GM21367 (cell line): Measurements from ENCODE around the gene GPR34.

ENCODE experiments used
- ATAC-seq: cut with Tn5 transposase; IDR thresholded peaks from one replicate; pipeline ENCODE4 v1.9.1; 2021; ENCODE audit not compliant: unreplicated experiment

Gene GPR34

DNA sequence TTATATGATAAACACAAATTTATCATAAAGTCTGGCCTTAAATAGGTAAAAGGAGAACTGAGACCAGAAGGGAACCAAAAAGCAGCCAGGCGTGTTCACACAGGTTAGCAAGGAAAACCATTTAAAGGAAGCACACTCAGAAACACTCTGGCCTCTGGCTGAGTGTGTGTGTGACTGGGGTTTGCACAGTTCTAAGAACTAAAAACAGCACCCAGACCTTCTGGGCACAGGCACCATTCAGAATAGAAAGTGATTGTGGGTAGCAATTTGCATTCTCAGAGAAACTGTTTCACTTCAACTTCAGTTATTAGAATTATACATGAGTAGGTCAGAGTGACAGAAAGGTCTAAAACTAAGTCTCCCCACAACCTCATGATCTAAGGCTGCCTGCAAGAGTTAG is 45.2 kb downstream of the GPR34 start:
- ATAC-seq, result peak; percentile 95

GRCh38 chrX:41734530-41734929 is 45.8 kb downstream of the GPR34 start:
- ATAC-seq, result no peak

DNA sequence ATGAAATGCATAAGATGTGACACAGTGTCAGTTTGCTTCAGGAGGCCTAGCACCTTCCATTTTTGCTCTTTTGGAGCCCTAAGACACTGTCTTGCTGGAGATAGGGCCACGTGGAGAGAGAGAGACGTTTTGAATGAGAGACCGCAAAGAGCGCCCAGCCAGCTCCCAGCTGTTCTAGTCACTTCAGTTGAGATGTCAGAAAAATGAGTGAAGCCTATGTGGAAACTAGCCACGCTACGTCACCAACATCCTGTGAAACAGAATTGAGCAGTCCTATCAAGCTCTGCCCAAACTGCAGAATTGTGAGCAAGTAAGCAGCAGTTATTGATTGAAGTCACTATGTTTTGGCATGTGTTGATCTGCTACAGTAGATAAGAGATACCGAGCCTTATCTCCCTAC is 48.3 kb downstream of the GPR34 start:
- ATAC-seq, result no peak

- no peak for ATAC-seq
Measured at GRCh38 chrX:41739871-41740270, 51.1 kb downstream of the GPR34 start.
